ENCODE results near the gene FAM163A. TPM values are rescaled to one million over a fixed set of nuclear protein-coding genes. Genes with fewer than 3 reads are reported as not detected.

The FAM163A gene
- total RNA-seq, 3 donors from 2014 or later (not counting 1 experiment from before 2014, with no cell fraction given) = not detected

DNA sequence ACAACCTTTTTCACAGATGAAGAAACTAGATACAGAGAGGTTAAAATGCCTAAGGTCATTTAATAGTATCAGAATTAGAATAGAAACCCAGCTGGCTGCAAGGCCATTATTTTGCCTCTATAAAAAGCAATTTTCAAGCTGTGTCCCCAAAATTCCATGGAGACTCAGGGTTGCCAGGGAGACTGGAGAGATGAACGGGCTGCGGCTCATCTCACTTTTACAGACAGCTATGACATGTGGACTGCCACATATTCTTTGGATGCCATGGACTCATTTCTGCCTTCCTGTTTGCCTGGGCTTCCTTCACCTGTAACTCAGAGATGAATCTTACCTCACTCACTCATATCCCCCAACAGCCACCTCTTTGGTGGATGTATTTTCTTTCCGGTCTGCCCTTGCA lies 117.6 kb downstream of the FAM163A start:
- no peak overlapping the region for H3K27ac Mint-ChIP-seq
- H3K4me3 Mint-ChIP-seq = no peak overlapping the region
- Histone ChIP-seq H3K4me1 (ENCODE audit: control insufficient read depth, insufficient read depth, low read length) (no peaks in the 10 kb centered on the region), H3K4me3 (ENCODE audit: low read length) (no peak overlapping the region), H3K36me3 (ENCODE audit: control insufficient read depth, insufficient read depth, low read length) (peaks cover 25% of the 10 kb centered on the region), H3K27me3 (ENCODE audit: control insufficient read depth, insufficient read depth, low read length) (no peaks in the 10 kb centered on the region), H3K9me3 (ENCODE audit: control insufficient read depth, insufficient read depth, low read length) (no peaks in the 10 kb centered on the region), H3K27ac (ENCODE audit: low read length) (no peak overlapping the region)
- ATAC-seq (no peak), DNase-seq (no peak)
- TF ChIP-seq, protein P1, sequence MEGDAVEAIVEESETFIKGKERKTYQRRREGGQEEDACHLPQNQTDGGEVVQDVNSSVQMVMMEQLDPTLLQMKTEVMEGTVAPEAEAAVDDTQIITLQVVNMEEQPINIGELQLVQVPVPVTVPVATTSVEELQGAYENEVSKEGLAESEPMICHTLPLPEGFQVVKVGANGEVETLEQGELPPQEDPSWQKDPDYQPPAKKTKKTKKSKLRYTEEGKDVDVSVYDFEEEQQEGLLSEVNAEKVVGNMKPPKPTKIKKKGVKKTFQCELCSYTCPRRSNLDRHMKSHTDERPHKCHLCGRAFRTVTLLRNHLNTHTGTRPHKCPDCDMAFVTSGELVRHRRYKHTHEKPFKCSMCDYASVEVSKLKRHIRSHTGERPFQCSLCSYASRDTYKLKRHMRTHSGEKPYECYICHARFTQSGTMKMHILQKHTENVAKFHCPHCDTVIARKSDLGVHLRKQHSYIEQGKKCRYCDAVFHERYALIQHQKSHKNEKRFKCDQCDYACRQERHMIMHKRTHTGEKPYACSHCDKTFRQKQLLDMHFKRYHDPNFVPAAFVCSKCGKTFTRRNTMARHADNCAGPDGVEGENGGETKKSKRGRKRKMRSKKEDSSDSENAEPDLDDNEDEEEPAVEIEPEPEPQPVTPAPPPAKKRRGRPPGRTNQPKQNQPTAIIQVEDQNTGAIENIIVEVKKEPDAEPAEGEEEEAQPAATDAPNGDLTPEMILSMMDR (IDR thresholded peaks at IDR 0.05) = no peak
- peaks cover 12% of the 10 kb centered on the region for H3K36me3 Mint-ChIP-seq
- 98% methylated on average over 2 of the region's 3 CpGs for WGBS (ENCODE audit: insufficient coverage)
- H3K27me3 Mint-ChIP-seq (ENCODE audit: low read depth in 2 of 2) = no peaks in the 10 kb centered on the region
- peaks cover 0 to 8% of the 10 kb centered on the region in 2 donors for H3K4me1 Mint-ChIP-seq
- intact Hi-C loops (cut with micrococcal nuclease) = loop anchor here (10.0 kb wide), 1 partner anchor 164 kb away; no protein-coding TSS in a partner anchor
- H3K9me3 Mint-ChIP-seq = no peaks in the 10 kb centered on the region

DNA sequence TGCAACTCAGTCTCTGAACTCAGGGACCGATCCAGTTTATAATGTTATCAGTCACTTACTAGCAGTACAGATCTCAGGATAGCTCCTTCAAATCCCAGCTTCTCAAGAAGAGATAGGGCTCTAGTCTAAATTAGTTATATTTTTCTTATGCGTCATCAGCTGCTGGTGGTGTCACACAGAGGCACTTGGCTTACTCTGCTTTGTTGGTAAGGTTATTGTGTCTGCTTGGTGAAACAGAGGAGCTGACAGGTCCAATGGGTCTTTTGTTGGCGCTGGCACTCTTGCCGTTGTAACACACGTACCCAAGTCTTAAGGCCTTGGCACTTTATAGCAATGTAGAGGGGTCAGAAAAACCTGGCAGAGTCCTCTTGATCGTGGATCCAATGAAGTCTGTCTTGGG lies 122.3 kb downstream of the FAM163A start:
- intact Hi-C loops (cut with micrococcal nuclease) = loop anchor here (5.0 to 10.0 kb wide), 2 partner anchors 159 to 617 kb away; no protein-coding TSS in a partner anchor
- H3K36me3 ChIP-seq (ENCODE audit: control insufficient read depth, insufficient read depth, low read length) = peaks cover 31% of the 10 kb centered on the region
- H3K36me3 Mint-ChIP-seq = peaks cover 12% of the 10 kb centered on the region

More for the DNA sequence above, 122.3 kb downstream of the FAM163A start:
- DNase-seq = no peak
- TF ChIP-seq, protein P1 (IDR thresholded peaks at IDR 0.05) = no peak
- H3K4me3 Mint-ChIP-seq = no peak overlapping the region
- no peak for ATAC-seq
- no peaks in the 10 kb centered on the region for H3K9me3 Mint-ChIP-seq
- Histone ChIP-seq H3K27ac (ENCODE audit: low read length) (no peak overlapping the region), H3K27me3 (ENCODE audit: control insufficient read depth, insufficient read depth, low read length) (no peaks in the 10 kb centered on the region), H3K4me3 (ENCODE audit: low read length) (no peak overlapping the region), H3K4me1 (ENCODE audit: control insufficient read depth, insufficient read depth, low read length) (no peaks in the 10 kb centered on the region), H3K9me3 (ENCODE audit: control insufficient read depth, insufficient read depth, low read length) (no peaks in the 10 kb centered on the region)
- no peaks in the 10 kb centered on the region for H3K27me3 Mint-ChIP-seq (ENCODE audit: low read depth in 2 of 2)
- 99% methylated on average over 6 of the region's 6 CpGs for WGBS (ENCODE audit: insufficient coverage)
- no peak overlapping the region for H3K27ac Mint-ChIP-seq
- peaks cover 10 to 16% of the 10 kb centered on the region in 2 donors for H3K4me1 Mint-ChIP-seq

Other genes with a start within 250 kb of the FAM163A start
- not detected for gene NPHS2, start 167.3 kb upstream of the FAM163A start, total RNA-seq
- gene TDRD5, start 151.5 kb upstream of the FAM163A start, total RNA-seq = not detected
- gene TOR1AIP2, start 134.5 kb downstream of the FAM163A start, total RNA-seq = 10 to 100 TPM; 68.6 to 74.2 (median 71.7) TPM
- gene TOR1AIP1, start 139.0 kb downstream of the FAM163A start, total RNA-seq = 10 to 100 TPM; 55.6 to 63.9 (median 59.5) TPM
- gene CEP350, start 211.5 kb downstream of the FAM163A start, total RNA-seq = 10 to 100 TPM; 66.9 to 83.7 (median 75.3) TPM